Stimulated activated CD4-positive, alpha-beta T cell treated with anti-CD3 and anti-CD28 coated beads, Interleukin-1b, Interleukin-23, amount 100 ng/mL, for 1 hour (primary cell): Measurements from ENCODE around the gene ARPP19.
A peak's percentile ranks its signal among the peaks of the same experiment; 100 is the strongest.
"Not testable (repeated sequence)": the region's sequence is repeated elsewhere in the genome, so short reads cannot be mapped to it uniquely, and the experiment has no call there.

Experiments
- DNase-seq, 2 donors: peaks; one replicate each; pipeline ENCODE4 v3.0.0-alpha.2; 2020; ENCODE audit warnings: low read depth in 2 of 2

ARPP19 gene

GRCh38 chr15:52551762-52552161 lies 17.1 kb downstream of the ARPP19 start:
- no peak for DNase-seq

GRCh38 chr15:52551186-52551585 lies 17.6 kb downstream of the ARPP19 start:
- not testable (repeated sequence) for DNase-seq

- no peak for DNase-seq
Measured at GRCh38 chr15:52546031-52546751, 22.6 kb downstream of the ARPP19 start.

- no peak for DNase-seq
Measured at GRCh38 chr15:52540374-52541012, 28.3 kb downstream of the ARPP19 start.

GRCh38 chr15:52537459-52537858 lies 31.4 kb downstream of the ARPP19 start:
- DNase-seq, result no peak

GRCh38 chr15:52532427-52532826 lies 36.4 kb downstream of the ARPP19 start:
- DNase-seq, result no peak

GRCh38 chr15:52529940-52530339 lies 38.9 kb downstream of the ARPP19 start:
- no peak for DNase-seq

- DNase-seq, result peak in 1 of 2 donors; percentile 11
Measured at GRCh38 chr15:52529341-52529924, 39.4 kb downstream of the ARPP19 start.

GRCh38 chr15:52528564-52529340 lies 40.1 kb downstream of the ARPP19 start, which contains the start of gene MYO5A:
TSS of gene MYO5A (minus strand) at chr15:52528880. CDS start at chr15:52528806, 74 bp downstream.
- peak; percentile 34 to 50 for DNase-seq

GRCh38 chr15:52527911-52528563 lies 40.8 kb downstream of the ARPP19 start:
- peak in 1 of 2 donors; percentile 15 for DNase-seq

- no peak for DNase-seq
Measured at GRCh38 chr15:52527196-52527910, 41.5 kb downstream of the ARPP19 start.

- DNase-seq, result no peak
Measured at GRCh38 chr15:52524223-52525136, 44.4 kb downstream of the ARPP19 start.

GRCh38 chr15:52523647-52524046 lies 45.2 kb downstream of the ARPP19 start:
- no peak for DNase-seq

- no peak for DNase-seq
Measured at GRCh38 chr15:52523192-52523591, 45.6 kb downstream of the ARPP19 start.

GRCh38 chr15:52521682-52522081 lies 47.1 kb downstream of the ARPP19 start:
- no peak for DNase-seq

GRCh38 chr15:52520421-52520820 lies 48.4 kb downstream of the ARPP19 start:
- DNase-seq, result no peak

- no peak for DNase-seq
Measured at GRCh38 chr15:52518487-52519371, 50.1 kb downstream of the ARPP19 start.

- DNase-seq, result no peak
Measured at GRCh38 chr15:52517014-52517413, 51.8 kb downstream of the ARPP19 start.

GRCh38 chr15:52515343-52515742 lies 53.5 kb downstream of the ARPP19 start:
- DNase-seq, result no peak
